ENCODE measurements around the gene GSN. TPM values are rescaled to one million over a fixed set of nuclear protein-coding genes. Genes with fewer than 3 reads are reported as not detected.
A peak's percentile ranks its signal among the peaks of the same experiment; 100 is the strongest.

GSN gene
- total and polyA plus RNA-seq, 9 of the 15 experiments (the other 6 are each of a cell fraction or from before 2014, with no cell fraction given): 0.39 to 16.6 (median 8.2) TPM

DNA sequence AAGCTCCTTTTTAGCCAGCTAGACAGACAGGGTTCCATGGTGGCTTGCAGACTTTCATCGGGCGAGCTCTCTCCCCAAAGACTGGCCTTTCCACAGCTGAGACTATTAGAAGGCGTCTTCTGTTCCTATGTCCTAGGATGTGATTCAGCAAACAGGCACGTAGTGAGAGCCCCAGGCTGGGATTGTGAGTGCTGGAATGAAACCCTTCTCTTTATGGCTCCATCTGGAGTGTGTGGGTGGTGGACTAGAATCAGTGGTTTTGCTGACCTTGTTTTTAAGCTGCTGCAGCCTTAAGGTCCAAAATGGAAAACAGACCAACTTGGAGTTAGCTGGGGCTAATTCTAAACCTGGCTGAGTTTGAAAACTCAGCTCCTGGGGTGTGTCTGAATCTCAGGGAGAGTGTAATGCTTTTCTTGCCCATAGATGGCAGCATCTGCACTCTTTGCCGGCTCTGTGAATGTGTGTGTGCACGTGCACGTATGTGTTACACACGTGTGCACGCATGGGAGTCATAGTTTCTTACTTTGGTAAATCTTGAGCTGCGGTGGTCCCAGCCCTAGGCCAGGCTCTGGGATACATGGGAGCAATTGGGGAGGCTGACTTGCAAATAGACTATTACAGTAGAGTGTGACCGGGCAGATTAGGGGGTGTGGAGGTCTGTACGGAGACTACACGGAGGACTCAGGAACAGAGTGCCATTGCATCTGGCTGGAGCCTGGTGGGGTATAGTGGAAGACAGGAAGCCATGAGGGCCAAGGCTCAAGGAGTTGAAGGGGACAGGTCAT, 10.7 kb downstream of the GSN start (continued):
- TF ChIP-seq, protein P1, sequence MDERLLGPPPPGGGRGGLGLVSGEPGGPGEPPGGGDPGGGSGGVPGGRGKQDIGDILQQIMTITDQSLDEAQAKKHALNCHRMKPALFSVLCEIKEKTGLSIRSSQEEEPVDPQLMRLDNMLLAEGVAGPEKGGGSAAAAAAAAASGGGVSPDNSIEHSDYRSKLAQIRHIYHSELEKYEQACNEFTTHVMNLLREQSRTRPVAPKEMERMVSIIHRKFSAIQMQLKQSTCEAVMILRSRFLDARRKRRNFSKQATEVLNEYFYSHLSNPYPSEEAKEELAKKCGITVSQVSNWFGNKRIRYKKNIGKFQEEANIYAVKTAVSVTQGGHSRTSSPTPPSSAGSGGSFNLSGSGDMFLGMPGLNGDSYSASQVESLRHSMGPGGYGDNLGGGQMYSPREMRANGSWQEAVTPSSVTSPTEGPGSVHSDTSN (CRISPR knock-in tag; IDR thresholded peaks at IDR 0.05; ENCODE audit: low read depth): no peak
- TF ChIP-seq, protein P1 (tag; conservative IDR thresholded peaks at IDR 0.05; ENCODE audit: low read depth): no peak
- no peak for TF ChIP-seq XRCC4 (IDR thresholded peaks at IDR 0.05; ENCODE audit: extremely low read depth, insufficient read depth, insufficient read length)
- TF ChIP-seq CREB1 (IDR thresholded peaks at IDR 0.05): no peak
- 0 out of 2 replicates have a peak, but pooled peaks have one; percentile 46 for TF ChIP-seq CREB1 (CRISPR knock-in tag; IDR thresholded peaks at IDR 0.05)
- TF ChIP-seq, protein P2, sequence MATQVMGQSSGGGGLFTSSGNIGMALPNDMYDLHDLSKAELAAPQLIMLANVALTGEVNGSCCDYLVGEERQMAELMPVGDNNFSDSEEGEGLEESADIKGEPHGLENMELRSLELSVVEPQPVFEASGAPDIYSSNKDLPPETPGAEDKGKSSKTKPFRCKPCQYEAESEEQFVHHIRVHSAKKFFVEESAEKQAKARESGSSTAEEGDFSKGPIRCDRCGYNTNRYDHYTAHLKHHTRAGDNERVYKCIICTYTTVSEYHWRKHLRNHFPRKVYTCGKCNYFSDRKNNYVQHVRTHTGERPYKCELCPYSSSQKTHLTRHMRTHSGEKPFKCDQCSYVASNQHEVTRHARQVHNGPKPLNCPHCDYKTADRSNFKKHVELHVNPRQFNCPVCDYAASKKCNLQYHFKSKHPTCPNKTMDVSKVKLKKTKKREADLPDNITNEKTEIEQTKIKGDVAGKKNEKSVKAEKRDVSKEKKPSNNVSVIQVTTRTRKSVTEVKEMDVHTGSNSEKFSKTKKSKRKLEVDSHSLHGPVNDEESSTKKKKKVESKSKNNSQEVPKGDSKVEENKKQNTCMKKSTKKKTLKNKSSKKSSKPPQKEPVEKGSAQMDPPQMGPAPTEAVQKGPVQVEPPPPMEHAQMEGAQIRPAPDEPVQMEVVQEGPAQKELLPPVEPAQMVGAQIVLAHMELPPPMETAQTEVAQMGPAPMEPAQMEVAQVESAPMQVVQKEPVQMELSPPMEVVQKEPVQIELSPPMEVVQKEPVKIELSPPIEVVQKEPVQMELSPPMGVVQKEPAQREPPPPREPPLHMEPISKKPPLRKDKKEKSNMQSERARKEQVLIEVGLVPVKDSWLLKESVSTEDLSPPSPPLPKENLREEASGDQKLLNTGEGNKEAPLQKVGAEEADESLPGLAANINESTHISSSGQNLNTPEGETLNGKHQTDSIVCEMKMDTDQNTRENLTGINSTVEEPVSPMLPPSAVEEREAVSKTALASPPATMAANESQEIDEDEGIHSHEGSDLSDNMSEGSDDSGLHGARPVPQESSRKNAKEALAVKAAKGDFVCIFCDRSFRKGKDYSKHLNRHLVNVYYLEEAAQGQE (IDR thresholded peaks at IDR 0.05; ENCODE audit: borderline replicate concordance): peak; percentile 69; the same call in 1 of the 2 replicates
- TF ChIP-seq, protein P2 (CRISPR knock-in tag; IDR thresholded peaks at IDR 0.05; ENCODE audit: low read depth): no peak
- TF ChIP-seq ZNF146 (CRISPR knock-in tag; IDR thresholded peaks at IDR 0.05; ENCODE audit: unreplicated experiment): peak; percentile 17
- no peak for TF ChIP-seq NR4A1 (CRISPR knock-in tag; IDR thresholded peaks at IDR 0.05)
- 0 out of 2 replicates have a peak, but pooled peaks have one; percentile 51 for TF ChIP-seq NR4A1 (tag; IDR thresholded peaks at IDR 0.05)
- TF ChIP-seq SP1 (CRISPR knock-in tag; IDR thresholded peaks at IDR 0.05): 0 out of 2 replicates have a peak, but pooled peaks have one; percentile 37
- TF ChIP-seq RFX1 (IDR thresholded peaks at IDR 0.05): no peak
- peak; percentile 92 for TF ChIP-seq MYC (IDR thresholded peaks at IDR 0.05; ENCODE audit: low read depth, low read length)
- TF ChIP-seq MYC (CRISPR knock-in tag; IDR thresholded peaks at IDR 0.05; ENCODE audit: borderline replicate concordance, low read depth): no peak
- TF ChIP-seq CC2D1A (IDR thresholded peaks at IDR 0.05): peak; percentile 69; the same call in 1 of the 2 replicates
- TF ChIP-seq, protein P3, sequence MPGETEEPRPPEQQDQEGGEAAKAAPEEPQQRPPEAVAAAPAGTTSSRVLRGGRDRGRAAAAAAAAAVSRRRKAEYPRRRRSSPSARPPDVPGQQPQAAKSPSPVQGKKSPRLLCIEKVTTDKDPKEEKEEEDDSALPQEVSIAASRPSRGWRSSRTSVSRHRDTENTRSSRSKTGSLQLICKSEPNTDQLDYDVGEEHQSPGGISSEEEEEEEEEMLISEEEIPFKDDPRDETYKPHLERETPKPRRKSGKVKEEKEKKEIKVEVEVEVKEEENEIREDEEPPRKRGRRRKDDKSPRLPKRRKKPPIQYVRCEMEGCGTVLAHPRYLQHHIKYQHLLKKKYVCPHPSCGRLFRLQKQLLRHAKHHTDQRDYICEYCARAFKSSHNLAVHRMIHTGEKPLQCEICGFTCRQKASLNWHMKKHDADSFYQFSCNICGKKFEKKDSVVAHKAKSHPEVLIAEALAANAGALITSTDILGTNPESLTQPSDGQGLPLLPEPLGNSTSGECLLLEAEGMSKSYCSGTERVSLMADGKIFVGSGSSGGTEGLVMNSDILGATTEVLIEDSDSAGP (CRISPR knock-in tag; IDR thresholded peaks at IDR 0.05): 0 out of 2 replicates have a peak, but pooled peaks have one; percentile 60

Data from K562 (cell line).